ENCODE measurements around the gene THAP3.

Gene THAP3, protein sequence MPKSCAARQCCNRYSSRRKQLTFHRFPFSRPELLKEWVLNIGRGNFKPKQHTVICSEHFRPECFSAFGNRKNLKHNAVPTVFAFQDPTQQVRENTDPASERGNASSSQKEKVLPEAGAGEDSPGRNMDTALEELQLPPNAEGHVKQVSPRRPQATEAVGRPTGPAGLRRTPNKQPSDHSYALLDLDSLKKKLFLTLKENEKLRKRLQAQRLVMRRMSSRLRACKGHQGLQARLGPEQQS

DNA sequence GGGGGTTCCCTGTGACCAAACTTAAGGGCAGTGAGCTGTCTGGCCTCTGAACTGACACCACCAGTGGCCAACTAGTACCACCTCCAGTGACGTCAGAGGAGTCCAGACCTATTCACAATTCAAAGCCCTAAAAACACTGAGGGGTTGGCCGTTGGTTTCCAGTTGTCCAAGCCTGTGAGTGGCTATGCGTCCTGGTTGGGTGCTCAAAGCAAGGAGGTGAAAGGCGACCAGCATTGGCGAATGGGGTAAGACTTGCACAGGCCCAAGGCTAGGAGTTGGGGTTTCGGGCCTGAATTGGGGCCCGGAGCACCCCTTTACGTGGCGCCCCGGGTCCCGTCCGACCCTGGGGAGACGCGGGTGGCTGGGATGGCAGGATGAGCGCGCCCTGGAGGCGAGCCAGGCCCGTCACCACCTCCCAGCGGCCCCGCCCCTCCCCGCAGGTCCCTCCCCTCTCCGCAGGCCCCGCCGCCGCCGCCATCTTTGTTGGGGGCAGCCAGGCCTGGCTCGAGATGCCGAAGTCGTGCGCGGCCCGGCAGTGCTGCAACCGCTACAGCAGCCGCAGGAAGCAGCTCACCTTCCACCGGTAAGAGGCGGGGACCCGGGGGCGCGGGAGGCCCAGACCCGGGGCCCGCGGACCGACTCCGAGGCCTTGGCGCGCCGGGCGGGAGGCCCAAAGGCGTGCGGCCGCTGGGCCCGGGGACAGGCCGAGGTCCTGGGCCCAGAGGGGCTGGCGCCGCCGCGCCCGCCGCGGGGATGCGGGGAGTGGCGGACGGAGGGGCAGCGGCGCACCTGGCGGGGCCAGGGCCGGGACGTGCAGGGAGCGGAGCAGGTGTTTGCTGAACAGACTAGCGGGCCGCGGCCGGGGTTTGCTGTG is at the start of gene THAP3:
THAP3 (plus strand) TSS at position 159 of the 874 bp plus-strand sequence; CDS start at position 510, 351 bp downstream.
- peak; percentile 9 for DNase-seq

DNA sequence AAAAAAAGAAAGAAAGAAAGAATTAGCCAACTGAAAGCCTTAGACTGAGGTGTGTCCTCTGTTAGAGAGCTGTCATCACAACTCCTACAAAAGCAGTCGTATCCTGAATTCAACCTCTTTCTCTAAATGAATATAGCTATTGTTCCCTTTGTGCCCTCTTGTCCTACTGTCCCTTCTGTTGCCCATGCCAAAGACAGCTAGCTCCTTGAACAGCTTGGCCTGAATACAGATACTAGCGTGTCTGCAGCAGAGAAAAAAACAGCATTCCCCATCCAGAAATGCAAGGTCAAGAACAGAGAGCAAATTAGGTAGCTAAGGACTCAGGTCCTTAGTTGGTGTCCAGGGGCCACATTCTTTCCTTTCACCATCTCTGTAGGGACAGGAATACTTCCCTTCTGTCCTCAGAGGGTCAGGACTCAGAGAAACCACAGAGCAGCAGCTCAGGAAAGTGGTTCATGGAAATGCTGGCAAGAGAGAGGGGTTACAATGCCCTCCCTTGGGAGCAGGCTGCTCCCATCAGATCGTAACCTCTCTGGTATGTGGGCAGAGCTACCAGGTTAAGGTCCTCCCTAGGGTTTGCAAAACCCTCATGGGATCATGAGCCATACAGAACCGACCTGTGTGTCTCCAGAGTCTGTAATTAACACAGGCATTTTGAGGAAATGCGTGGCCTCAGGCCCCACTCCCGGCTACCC is 46.7 kb upstream of the THAP3 start:
- no peak for DNase-seq

DNA sequence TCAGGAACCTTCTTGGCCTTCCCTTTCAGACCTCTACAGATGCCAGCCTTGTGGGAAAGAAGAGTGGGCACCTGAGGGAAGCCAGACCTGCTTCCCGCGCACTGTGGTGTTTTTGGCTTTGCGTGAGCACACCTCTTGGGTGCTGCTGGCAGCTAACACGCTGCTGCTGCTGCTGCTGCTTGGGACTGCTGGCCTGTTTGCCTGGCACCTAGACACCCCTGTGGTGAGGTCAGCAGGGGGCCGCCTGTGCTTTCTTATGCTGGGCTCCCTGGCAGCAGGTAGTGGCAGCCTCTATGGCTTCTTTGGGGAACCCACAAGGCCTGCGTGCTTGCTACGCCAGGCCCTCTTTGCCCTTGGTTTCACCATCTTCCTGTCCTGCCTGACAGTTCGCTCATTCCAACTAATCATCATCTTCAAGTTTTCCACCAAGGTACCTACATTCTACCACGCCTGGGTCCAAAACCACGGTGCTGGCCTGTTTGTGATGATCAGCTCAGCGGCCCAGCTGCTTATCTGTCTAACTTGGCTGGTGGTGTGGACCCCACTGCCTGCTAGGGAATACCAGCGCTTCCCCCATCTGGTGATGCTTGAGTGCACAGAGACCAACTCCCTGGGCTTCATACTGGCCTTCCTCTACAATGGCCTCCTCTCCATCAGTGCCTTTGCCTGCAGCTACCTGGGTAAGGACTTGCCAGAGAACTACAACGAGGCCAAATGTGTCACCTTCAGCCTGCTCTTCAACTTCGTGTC is 45.9 kb upstream of the THAP3 start:
- DNase-seq = no peak

GRCh38 chr1:6579374-6580118 is 45.1 kb upstream of the THAP3 start, which contains the start of gene ZBTB48:
Gene ZBTB48, plus strand, starts transcription at chr1:6579994. Its CDS starts 616 bp downstream, at chr1:6580610.
- peak; percentile 79 for DNase-seq

- no peak for DNase-seq
Measured at GRCh38 chr1:6580119-6580592, 44.5 kb upstream of the THAP3 start.

- no peak for DNase-seq
Measured at GRCh38 chr1:6580593-6581409, 43.9 kb upstream of the THAP3 start.

GRCh38 chr1:6581561-6582305 is 42.9 kb upstream of the THAP3 start:
- DNase-seq = no peak

GRCh38 chr1:6582370-6582769 is 42.3 kb upstream of the THAP3 start:
- no peak for DNase-seq

GRCh38 chr1:6584126-6585080 is 40.3 kb upstream of the THAP3 start:
- DNase-seq = no peak

GRCh38 chr1:6585081-6585722 is 39.5 kb upstream of the THAP3 start:
- no peak for DNase-seq

- no peak for DNase-seq
Measured at GRCh38 chr1:6585841-6586240, 38.8 kb upstream of the THAP3 start.

GRCh38 chr1:6586404-6586816 is 38.3 kb upstream of the THAP3 start:
- no peak for DNase-seq

DNA sequence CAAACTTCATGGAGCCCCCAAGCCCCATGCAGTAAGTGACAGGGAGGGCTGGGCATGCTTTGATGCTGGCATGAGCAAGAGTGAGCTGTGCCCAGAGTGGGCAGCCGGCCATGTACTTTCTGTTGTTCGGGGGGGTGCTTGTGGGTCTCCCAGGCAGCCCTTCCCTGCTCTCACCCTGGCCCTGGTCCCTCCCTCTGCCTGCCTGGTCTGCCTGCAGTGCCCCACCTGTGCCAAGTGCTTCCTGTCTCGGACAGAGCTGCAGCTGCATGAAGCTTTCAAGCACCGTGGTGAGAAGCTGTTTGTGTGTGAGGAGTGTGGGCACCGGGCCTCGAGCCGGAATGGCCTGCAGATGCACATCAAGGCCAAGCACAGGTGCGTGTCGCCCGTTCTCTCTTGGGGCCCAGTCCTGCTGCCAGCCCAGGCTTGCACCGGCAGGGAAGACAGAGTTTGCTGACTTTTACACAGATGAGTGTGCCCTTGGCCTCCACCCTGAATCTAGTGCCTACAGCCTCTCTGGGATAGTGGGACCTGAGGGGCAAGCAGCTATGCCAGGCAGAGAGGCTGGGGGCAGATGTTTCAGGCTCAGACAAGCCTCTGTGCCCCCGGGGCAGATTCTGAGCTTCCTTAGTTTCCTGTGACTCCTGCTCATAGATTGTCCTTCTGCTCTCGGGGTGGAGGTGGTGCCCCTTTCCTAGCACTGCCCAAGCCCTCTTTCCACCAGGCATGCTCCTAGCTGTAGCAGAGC is 37.2 kb upstream of the THAP3 start:
- no peak for DNase-seq

DNA sequence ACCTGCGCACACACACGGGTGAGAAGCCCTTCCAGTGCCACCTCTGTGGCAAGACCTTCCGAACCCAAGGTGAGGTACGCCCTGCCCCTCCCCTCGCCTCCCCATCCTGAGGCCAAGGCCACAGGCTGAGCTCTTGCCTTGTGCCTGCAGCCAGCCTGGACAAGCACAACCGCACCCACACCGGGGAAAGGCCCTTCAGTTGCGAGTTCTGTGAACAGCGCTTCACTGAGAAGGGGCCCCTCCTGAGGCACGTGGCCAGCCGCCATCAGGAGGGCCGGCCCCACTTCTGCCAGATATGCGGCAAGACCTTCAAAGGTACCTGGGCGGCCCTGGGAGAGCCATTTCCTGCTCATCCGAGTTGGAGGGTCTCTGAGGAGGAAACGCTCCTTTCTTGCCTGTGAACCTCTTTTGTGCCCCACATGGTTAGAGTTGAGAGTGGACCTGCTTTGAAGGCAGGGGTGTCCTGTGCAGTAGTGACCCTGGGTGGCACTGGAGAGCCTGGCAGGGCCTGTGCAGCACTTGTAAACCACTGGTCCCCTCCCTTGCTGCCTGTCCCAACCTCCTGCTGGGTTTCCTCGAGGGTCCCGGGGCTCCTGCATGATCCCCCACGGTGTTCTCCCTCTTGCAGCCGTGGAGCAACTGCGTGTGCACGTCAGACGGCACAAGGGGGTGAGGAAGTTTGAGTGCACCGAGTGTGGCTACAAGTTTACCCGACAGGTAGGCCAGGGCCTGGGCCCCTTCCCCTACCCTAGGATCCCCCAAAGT is 36.4 kb upstream of the THAP3 start:
- DNase-seq = no peak

GRCh38 chr1:6588893-6589520 is 35.7 kb upstream of the THAP3 start:
- DNase-seq = no peak

GRCh38 chr1:6590046-6590445 is 34.6 kb upstream of the THAP3 start:
- DNase-seq = no peak
